H1 (cell line): ENCODE measurements around the gene CDH6. TPM values are rescaled to one million over a fixed set of nuclear protein-coding genes. Genes with fewer than 3 reads are reported as not detected.

ENCODE experiments used
- CTCF ChIA-PET: fragments of 300-600 bp; sonication (Branson Sonifier 250); formaldehyde crosslinking; loops from one replicate; lab custom pipeline; 2021; ENCODE audit not compliant: partially characterized antibody; lab: Charles Lee
- POLR2A ChIA-PET: fragments of 300-600 bp; sonication (Branson Sonifier 250); formaldehyde crosslinking; loops from one replicate; lab custom pipeline; 2021; ENCODE audit warnings: inconsistent platforms; ENCODE audit not compliant: partially characterized antibody; lab: Charles Lee
- DNase-seq, 2 experiments: peaks; one replicate each; pipeline versions ENCODE4 v3.0.0 to v3.0.0-alpha.2; 2010 to 2022; ENCODE audit warnings: low spot score in 2 of 2, low read depth in 1 of 2, mixed read lengths in 1 of 2
- FAIRE-seq: peaks from 2 replicates; lab custom pipeline; 2011; peaks lifted over from hg19 to GRCh38; lab: Jason Lieb, UNC
- H2AFZ ChIP-seq: 2 replicates; pipeline ENCODE4 v1.8.1; 2012; ENCODE audit warnings: low read length, inconsistent platforms
- H2AK5ac ChIP-seq: 2 replicates; pipeline ENCODE4 v1.6.1; 2013; ENCODE audit warnings: low read depth, low read length
- H2BK120ac ChIP-seq: replicated peaks from 2 replicates; pipeline ENCODE3; 2013; ENCODE audit warnings: low read depth, low read length, inconsistent platforms
- H2BK12ac ChIP-seq: 2 replicates; pipeline ENCODE4 v1.6.1; 2013; ENCODE audit warnings: low read depth, low read length
- H2BK15ac ChIP-seq: 2 replicates; pipeline ENCODE4 v1.6.1; 2013; ENCODE audit warnings: low read length
- H2BK20ac ChIP-seq: 2 replicates; pipeline ENCODE4 v1.6.1; 2013; ENCODE audit warnings: low read length
- H2BK5ac ChIP-seq: 2 replicates; pipeline ENCODE4 v1.6.1; 2013; ENCODE audit warnings: low read depth, low read length
- H3K14ac ChIP-seq: 2 replicates; pipeline ENCODE4 v1.6.1; 2013; ENCODE audit warnings: inconsistent platforms; ENCODE audit not compliant: insufficient read length
- H3K18ac ChIP-seq: 2 replicates; pipeline ENCODE4 v1.6.1; 2013; ENCODE audit warnings: low read length; ENCODE audit errors: extremely low read depth
- H3K23ac ChIP-seq: 2 replicates; pipeline ENCODE4 v1.6.1; 2013; ENCODE audit warnings: inconsistent platforms; ENCODE audit not compliant: insufficient read length
- H3K23me2 ChIP-seq: 2 replicates; pipeline ENCODE4 v1.6.1; 2013; ENCODE audit warnings: low read depth, low read length
- H3K27ac ChIP-seq: 2 replicates; pipeline ENCODE4 v1.6.1; 2011; ENCODE audit warnings: low read depth, low read length, inconsistent platforms
- H3K27me3 ChIP-seq, 4 experiments: replicated peaks in 1 of 4; 1 replicate in 1 of 4; 2 replicates in 3 of 4; pipeline versions ENCODE4 v1.6.1 to v1.8.1; 2011 to 2013; ENCODE audit warnings: low read length in 3 of 4, mild to moderate bottlenecking in 3 of 4, inconsistent platforms in 2 of 4, mixed read lengths in 2 of 4, moderate library complexity in 1 of 4; ENCODE audit not compliant: control insufficient read depth in 3 of 4, insufficient read depth in 3 of 4; ENCODE audit errors: extremely low read depth in 1 of 4
- H3K36me3 ChIP-seq, 4 experiments: 2 replicates each; pipeline versions ENCODE4 v1.6.1 to v1.8.1; 2011 to 2013; ENCODE audit warnings: mild to moderate bottlenecking in 4 of 4, low read length in 3 of 4, moderate library complexity in 2 of 4, control low read depth in 1 of 4, inconsistent platforms in 1 of 4; ENCODE audit not compliant: insufficient read depth in 4 of 4, control insufficient read depth in 2 of 4
- H3K4ac ChIP-seq: replicated peaks from 2 replicates; pipeline ENCODE3; 2013; ENCODE audit warnings: low read length, low read depth, mixed read lengths, inconsistent platforms; ENCODE audit not compliant: insufficient read length
- H3K4me1 ChIP-seq, 4 experiments: replicated peaks in 1 of 4; 1 replicate in 1 of 4; 2 replicates in 3 of 4; pipeline versions ENCODE4 v1.6.1 to v1.8.1; 2011 to 2013; ENCODE audit warnings: low read length in 3 of 4, inconsistent platforms in 2 of 4, mixed read lengths in 1 of 4; ENCODE audit not compliant: insufficient read depth in 4 of 4, control insufficient read depth in 3 of 4
- H3K4me2 ChIP-seq, 2 experiments: 2 replicates each; pipeline versions ENCODE4 v1.6.1 to v1.8.1; 2011 to 2013; ENCODE audit warnings: low read depth in 2 of 2, low read length in 2 of 2, control low read depth in 1 of 2, inconsistent platforms in 1 of 2, mild to moderate bottlenecking in 1 of 2; ENCODE audit not compliant: insufficient read depth in 1 of 2
- H3K4me3 ChIP-seq, 4 experiments: fragments of 200-600, 300-600 bp in 1 of 4; sonication (generic), shearing (Covaris generic), sonication (Bioruptor Twin) in 1 of 4; 2 replicates each; pipeline versions ENCODE4 v1.5.1 to v1.8.1; 2011 to 2016; ENCODE audit warnings: low read length in 4 of 4, low read depth in 3 of 4, control low read depth in 2 of 4, inconsistent platforms in 2 of 4, mild to moderate bottlenecking in 2 of 4, mixed read lengths in 1 of 4, moderate library complexity in 1 of 4; ENCODE audit not compliant: insufficient read depth in 2 of 4; ENCODE audit errors: extremely low read depth in 1 of 4
- H3K56ac ChIP-seq: replicated peaks from 2 replicates; pipeline ENCODE3; 2013; ENCODE audit warnings: low read depth, mild to moderate bottlenecking, mixed read lengths, low read length, inconsistent platforms; ENCODE audit not compliant: insufficient read length
- H3K79me1 ChIP-seq: 2 replicates; pipeline ENCODE4 v1.6.1; 2013; ENCODE audit warnings: low read depth, low read length, control low read depth
- H3K79me2 ChIP-seq, 2 experiments: 2 replicates each; pipeline versions ENCODE4 v1.6.1 to v1.8.1; 2012 to 2013; ENCODE audit warnings: low read length in 2 of 2, mild to moderate bottlenecking in 2 of 2, inconsistent platforms in 1 of 2; ENCODE audit not compliant: insufficient read depth in 2 of 2, control insufficient read depth in 1 of 2
- H3K9ac ChIP-seq, 4 experiments: replicated peaks in 1 of 4; 1 replicate in 1 of 4; 2 replicates in 3 of 4; pipeline versions ENCODE4 v1.6.1 to v1.8.1; 2011 to 2013; ENCODE audit warnings: low read depth in 3 of 4, low read length in 3 of 4, control low read depth in 2 of 4, mild to moderate bottlenecking in 2 of 4, moderate library complexity in 2 of 4, inconsistent platforms in 1 of 4; ENCODE audit errors: extremely low read depth in 1 of 4
- H3K9me3 ChIP-seq, 2 experiments: 2 replicates each; pipeline versions ENCODE4 v1.6.1 to v1.8.1; 2012 to 2013; ENCODE audit warnings: mild to moderate bottlenecking in 2 of 2, moderate library complexity in 2 of 2, control low read depth in 1 of 2, inconsistent platforms in 1 of 2, low read depth in 1 of 2, low read length in 1 of 2, mixed read lengths in 1 of 2; ENCODE audit not compliant: insufficient read depth in 2 of 2
- H4K20me1 ChIP-seq, 2 experiments: replicated peaks in 1 of 2; 2 replicates each; pipeline versions ENCODE3 to v1.8.1; 2011 to 2013; ENCODE audit warnings: inconsistent platforms in 2 of 2, low read length in 2 of 2, mild to moderate bottlenecking in 1 of 2; ENCODE audit not compliant: insufficient read depth in 2 of 2, control insufficient read depth in 1 of 2
- H4K5ac ChIP-seq: 2 replicates; pipeline ENCODE4 v1.6.1; 2013; ENCODE audit warnings: low read length, low read depth, mixed read lengths, inconsistent platforms; ENCODE audit not compliant: insufficient read length
- H4K8ac ChIP-seq: 2 replicates; pipeline ENCODE4 v1.8.0; 2013; ENCODE audit warnings: mild to moderate bottlenecking, moderate library complexity, low read length, inconsistent platforms; ENCODE audit not compliant: insufficient read depth; ENCODE audit errors: extremely low read depth
- H4K91ac ChIP-seq: replicated peaks from 2 replicates; pipeline ENCODE3; 2013; ENCODE audit warnings: low read length, mixed read lengths, inconsistent platforms; ENCODE audit not compliant: insufficient read length
- CBX5 ChIP-seq: fragments of 300-800, 300-1000 bp; sonication (generic); IDR thresholded peaks from 2 replicates; pipeline ENCODE4 v1.7.1; 2016; ENCODE audit warnings: antibody characterized with exemption, low read length, low read depth
- CEBPB ChIP-seq: IDR thresholded peaks from 2 replicates; pipeline ENCODE4 v1.6.1; 2012; ENCODE audit warnings: low read depth, low read length
- EGR1 ChIP-seq: IDR thresholded peaks from 2 replicates; pipeline ENCODE4 v1.6.1; 2011; ENCODE audit warnings: low read depth, low read length, borderline replicate concordance
- GABPA ChIP-seq: IDR thresholded peaks from 2 replicates; pipeline ENCODE4 v1.6.1; 2011; ENCODE audit warnings: mild to moderate bottlenecking, low read length, moderate library complexity, borderline replicate concordance; ENCODE audit not compliant: insufficient read depth
- KDM1A ChIP-seq: fragments of 200-600, 300-600 bp; sonication (generic); IDR thresholded peaks from 2 replicates; pipeline ENCODE4 v1.7.1; 2016; ENCODE audit warnings: mild to moderate bottlenecking, low read length, borderline replicate concordance
- RAD21 ChIP-seq, 2 experiments: IDR thresholded peaks in 1 of 2; conservative IDR thresholded peaks in 1 of 2; 2 replicates each; pipeline ENCODE4 v1.6.1; 2011; ENCODE audit warnings: low read depth in 2 of 2, low read length in 2 of 2, improper control_type of control experiment in 1 of 2, inconsistent platforms in 1 of 2, mild to moderate bottlenecking in 1 of 2, moderate library complexity in 1 of 2
- SIRT6 ChIP-seq: IDR thresholded peaks from one replicate; pipeline ENCODE4 v1.7.1; 2012; ENCODE audit warnings: low read length, inconsistent platforms
- WGBS, 2 experiments: shearing (Covaris generic) in 1 of 2; methylation state at CpG; one replicate each; pipeline versions ENCODE4 v1.1.6 to v1.1.7; 2013 to 2015; ENCODE audit warnings: low lambda C conversion rate in 2 of 2, mixed read lengths in 2 of 2, inconsistent platforms in 1 of 2, low coverage in 1 of 2, missing lambda C conversion rate in 1 of 2; ENCODE audit not compliant: insufficient replicate concordance in 2 of 2, insufficient coverage in 1 of 2, insufficient read length in 1 of 2; ENCODE audit errors: extremely low coverage in 1 of 2, missing lambda C conversion rate in 1 of 2; 5-methylcytosine and 5-hydroxymethylcytosine counted together
- polyA plus RNA-seq, 7 experiments: library from polyadenylated mRNA; depleted of rRNA in 3 of 7; stranded (reverse) in 5 of 7; unstranded in 2 of 7; fragments of >200 nt in 5 of 7; fragments of 200-250 nt in 2 of 7; gene quantifications; 1 replicate in 5 of 7; 2 replicates in 1 of 7; 4 replicates in 1 of 7; pipeline versions ENCODE4 v1.2.1 to v1.2.3, GENCODE V29; 2011 to 2013; ENCODE audit warnings: missing spikeins in 2 of 7, mixed read lengths in 2 of 7
- total RNA-seq: library from RNA; stranded (reverse); fragmentation: NEBNext Ultra II Directional; extraction: Animal tissue kit (Norgen Biotek cat#: 25700); gene quantifications from 2 replicates; pipeline ENCODE4 v1.2.1, GENCODE V29; 2021

The CDH6 gene
- total and polyA plus RNA-seq, 2 of the 8 experiments (the other 6 are each of a cell fraction or from before 2014, with no cell fraction given) = 1.4 to 1.9 TPM

- no peak overlapping the region for H3K56ac ChIP-seq
- no peaks in the 10 kb centered on the region for H3K4me1 ChIP-seq
- TF ChIP-seq GABPA = no peak
- TF ChIP-seq SIRT6 = no peak
- TF ChIP-seq EGR1 = no peak
- no peak for TF ChIP-seq CEBPB
- no peak for TF ChIP-seq RAD21 (IDR thresholded peaks at IDR 0.05 in 1 of 2, conservative IDR thresholded peaks at IDR 0.05 in 1 of 2; ENCODE audit: low read depth in 2 of 2, low read length in 2 of 2)
- TF ChIP-seq CBX5 = no peak
- no peak for TF ChIP-seq KDM1A
- no peaks in the 10 kb centered on the region for H4K20me1 ChIP-seq
- H3K4ac ChIP-seq = no peak overlapping the region
- no peak overlapping the region for H2AK5ac ChIP-seq
- H4K8ac ChIP-seq = no peak overlapping the region
- H3K27ac ChIP-seq = no peak overlapping the region
- no peak overlapping the region for H3K9ac ChIP-seq
- no peak overlapping the region for H3K14ac ChIP-seq
- no peak overlapping the region for H2BK5ac ChIP-seq
- no peak overlapping the region for H3K18ac ChIP-seq
- H3K9me3 ChIP-seq = no peaks in the 10 kb centered on the region
- CTCF ChIA-PET = interaction anchor here (1.0 kb wide), 1 partner anchor 15 kb away, joined by 3 read pairs; no protein-coding TSS in a partner anchor
- H2BK12ac ChIP-seq = no peak overlapping the region
- no peaks in the 10 kb centered on the region for H3K36me3 ChIP-seq
- H2BK20ac ChIP-seq = no peak overlapping the region
- DNase-seq (no peak), FAIRE-seq (no peak)
- 92% methylated on average over 2 of the region's 2 CpGs; no CpG with 5 or more reads in 1 of the 2 experiments for WGBS, 2 experiments
- H3K23ac ChIP-seq = no peak overlapping the region
- no peak overlapping the region for H4K5ac ChIP-seq
- H4K91ac ChIP-seq = no peak overlapping the region
- no peak overlapping the region for H3K4me3 ChIP-seq
- H2AFZ ChIP-seq = no peak overlapping the region
- no peak overlapping the region for H2BK120ac ChIP-seq
- no peaks in the 10 kb centered on the region for H3K79me1 ChIP-seq
- no peaks in the 10 kb centered on the region for H3K23me2 ChIP-seq
- H3K4me2 ChIP-seq = no peak overlapping the region
- POLR2A ChIA-PET = no interaction called here
- H2BK15ac ChIP-seq = no peak overlapping the region
- H3K79me2 ChIP-seq = no peaks in the 10 kb centered on the region
- H3K27me3 ChIP-seq = no peaks in the 10 kb centered on the region
Measured at GRCh38 chr5:31165729-31166128, 27.8 kb upstream of the CDH6 start.
